Motor neuron (in vitro differentiated cells): ENCODE data around the gene VASH2. TPM values are rescaled to one million over a fixed set of nuclear protein-coding genes. Genes with fewer than 3 reads are reported as not detected.
"Not testable (repeated sequence)": the region's sequence is repeated elsewhere in the genome, so short reads cannot be mapped to it uniquely, and the experiment has no call there.

ENCODE experiments used
- ATAC-seq, 8 experiments: fragments of 200-7000 bp; cut with Tn5 transposase; replicated peaks in 6 of 8; 2 replicates each; pipeline ENCODE4 v1.8.0; 2021; ENCODE audit warnings: mild to moderate bottlenecking in 8 of 8, moderate library complexity in 8 of 8
- H3K27ac ChIP-seq, 2 donors: fragments of 250-450 bp; sonication (Bioruptor Pico); 2 replicates each; pipeline ENCODE4 v1.9.0; 2021; ENCODE audit warnings: antibody characterized with exemption in 2 of 2, mild to moderate bottlenecking in 2 of 2, moderate library complexity in 1 of 2
- H3K4me1 ChIP-seq, 2 donors: fragments of 250-450 bp; sonication (Bioruptor Pico); replicated peaks in 1 of 2; 2 replicates each; pipeline ENCODE4 v1.6.1; 2021; ENCODE audit warnings: antibody characterized with exemption in 2 of 2, mild to moderate bottlenecking in 2 of 2, moderate library complexity in 1 of 2
- H3K4me3 ChIP-seq, 5 donors: fragments of 250-450 bp; sonication (Bioruptor Pico); 2 replicates each; pipeline ENCODE4 v1.9.0; 2021; ENCODE audit warnings: antibody characterized with exemption in 5 of 5, mild to moderate bottlenecking in 5 of 5, moderate library complexity in 4 of 5
- WGBS, 10 experiments: fragments of 450-650 bp; shearing (Covaris generic); methylation state at CpG; one replicate each; pipeline ENCODE4 v1.0.0; 2022; 5-methylcytosine and 5-hydroxymethylcytosine counted together
- in situ Hi-C, 9 experiments: fragments of 400-800 bp; cut with MboI; loops; one replicate each; pipeline ENCODE4 v1.15.0; 2021; ENCODE audit warnings: low sequenced_read_pairs in 9 of 9, low pct_unique_long_range_greater_than_20kb in 2 of 9; ENCODE audit not compliant: unreplicated experiment in 9 of 9
- total RNA-seq, 8 experiments: library from RNA; unstranded; fragments of 300-600 nt; gene quantifications; 2 replicates each; pipeline versions ENCODE4 v1.2.3 to v1.2.4, GENCODE V29; 2022

VASH2 gene
- 10 to 100 TPM in 5 of 8 experiments, 1 to 10 TPM in 3; 1.2 to 44.7 (median 22.4) TPM for total RNA-seq

- in situ Hi-C loops = no loop called here
- Histone ChIP-seq H3K4me3 (peak within 1 kb of the TSS; percentile 61 to 76 (median 67)), H3K4me1 (peaks cover 13 to 22% of the 10 kb centered on the region in 2 donors), H3K27ac (peak within 1 kb of the TSS; percentile 65 to 84)
- ATAC-seq = peak; percentile 96 to 98 (median 97)
- WGBS, 10 experiments = 0 to 20% (median 3%) methylated on average over 2 to 21 of the region's 61 CpGs; no CpG with 5 or more reads in 4 of the 10 experiments
These were observed at the start of gene VASH2 for GRCh38 chr1:212950243-212951125. Gene VASH2, plus strand, starts transcription at chr1:212950541. Its CDS starts 1,002 bp downstream, at chr1:212951543.

- WGBS, 10 experiments = 20 to 100% (median 77%) methylated on average over 1 to 2 of the region's 2 CpGs
These were observed 49.1 kb upstream of the VASH2 start for GRCh38 chr1:212901290-212901689.

GRCh38 chr1:212902054-212902453 lies 48.3 kb upstream of the VASH2 start:
- H3K4me3 ChIP-seq = no peak overlapping the region
- H3K27ac ChIP-seq = no peak overlapping the region
- 69 to 96% (median 81%) methylated on average over 3 of the region's 3 CpGs for WGBS, 10 experiments
- in situ Hi-C loops = no loop called here
- ATAC-seq = no peak
- H3K4me1 ChIP-seq = peaks cover 0 to 6% of the 10 kb centered on the region in 2 donors

More at GRCh38 chr1:212901290-212901689, 49.1 kb upstream of the VASH2 start:
- in situ Hi-C loops = no loop called here
- H3K4me3 ChIP-seq = no peak overlapping the region
- peaks cover 0 to under 1% of the 10 kb centered on the region in 2 donors for H3K4me1 ChIP-seq
- ATAC-seq = no peak
- no peak overlapping the region for H3K27ac ChIP-seq

- in situ Hi-C loops = no loop called here
- ATAC-seq = no peak
- WGBS, 10 experiments = 67 to 100% (median 94%) methylated on average over 1 of the region's 1 CpG; no CpG with 5 or more reads in 1 of the 10 experiments
These were observed 46.7 kb upstream of the VASH2 start for GRCh38 chr1:212903664-212904063.

GRCh38 chr1:212908071-212908470 lies 42.3 kb upstream of the VASH2 start:
- H3K4me1 ChIP-seq, ATAC-seq, H3K27ac ChIP-seq, in situ Hi-C loops, H3K4me3 ChIP-seq: not testable (repeated sequence)
- WGBS, 10 experiments = 0 to 100% (median 85%) methylated on average over 1 to 10 of the region's 12 CpGs; no CpG with 5 or more reads in 2 of the 10 experiments

More at GRCh38 chr1:212903664-212904063, 46.7 kb upstream of the VASH2 start:
- H3K27ac ChIP-seq = no peak overlapping the region
- H3K4me3 ChIP-seq = no peak overlapping the region
- H3K4me1 ChIP-seq = peaks cover 0 to 6% of the 10 kb centered on the region in 2 donors

GRCh38 chr1:212908971-212909370 lies 41.4 kb upstream of the VASH2 start:
- Histone ChIP-seq H3K27ac (no peak overlapping the region), H3K4me3 (no peak overlapping the region), H3K4me1 (peaks cover 4 to 10% of the 10 kb centered on the region in 2 donors)
- in situ Hi-C loops = no loop called here
- WGBS, 10 experiments = 40 to 100% (median 91%) methylated on average over 1 to 3 of the region's 3 CpGs; no CpG with 5 or more reads in 2 of the 10 experiments
- ATAC-seq = no peak

GRCh38 chr1:212909652-212910063 lies 40.7 kb upstream of the VASH2 start:
- peak in 2 of 8 experiments; percentile 31 to 48 for ATAC-seq
- Histone ChIP-seq H3K4me3 (no peak overlapping the region), H3K4me1 (peaks cover 6 to 13% of the 10 kb centered on the region in 2 donors), H3K27ac (no peak overlapping the region)
- in situ Hi-C loops = no loop called here
- 50 to 100% (median 83%) methylated on average over 1 to 2 of the region's 3 CpGs; no CpG with 5 or more reads in 5 of the 10 experiments for WGBS, 10 experiments

- H3K4me3 ChIP-seq, H3K27ac ChIP-seq, ATAC-seq, in situ Hi-C loops: not testable (repeated sequence)
- H3K4me1 ChIP-seq = peaks cover 11 to 19% of the 10 kb centered on the region in 2 donors
- WGBS, 10 experiments = 64 to 100% (median 96%) methylated on average over 1 to 6 of the region's 10 CpGs; no CpG with 5 or more reads in 6 of the 10 experiments
These were observed 40.1 kb upstream of the VASH2 start for GRCh38 chr1:212910213-212910612.

GRCh38 chr1:212913638-212914037 lies 36.7 kb upstream of the VASH2 start:
- peaks cover 28% of the 10 kb centered on the region in 2 donors for H3K4me1 ChIP-seq
- H3K4me3 ChIP-seq, in situ Hi-C loops, H3K27ac ChIP-seq, ATAC-seq: not testable (repeated sequence)
- WGBS, 10 experiments = no CpG with 5 or more reads among the region's 3 CpGs

- H3K4me3 ChIP-seq, ATAC-seq, in situ Hi-C loops: not testable (repeated sequence)
- Histone ChIP-seq H3K4me1 (peaks cover 28% of the 10 kb centered on the region in 2 donors), H3K27ac (peak overlapping the region in 1 of 2 donors; percentile 26)
- WGBS, 10 experiments = no CpG with 5 or more reads among the region's 5 CpGs
These were observed 36.2 kb upstream of the VASH2 start for GRCh38 chr1:212914110-212914509.

GRCh38 chr1:212914789-212915188 lies 35.6 kb upstream of the VASH2 start:
- peaks cover 24 to 28% of the 10 kb centered on the region in 2 donors for H3K4me1 ChIP-seq
- 0 to 71% (median 20%) methylated on average over 1 to 3 of the region's 3 CpGs for WGBS, 10 experiments
- H3K4me3 ChIP-seq = no peak overlapping the region
- peak in 5 of 8 experiments; percentile 11 to 87 (median 80) for ATAC-seq
- in situ Hi-C loops = no loop called here
- H3K27ac ChIP-seq = peak overlapping the region; percentile 26 to 69

- Histone ChIP-seq H3K4me3 (no peak overlapping the region), H3K4me1 (peaks cover 24 to 28% of the 10 kb centered on the region in 2 donors), H3K27ac (peak overlapping the region; percentile 26 to 69)
- ATAC-seq = peak; percentile 33 to 67 (median 51)
- in situ Hi-C loops = no loop called here
- 17 to 75% (median 48%) methylated on average over 2 to 12 of the region's 13 CpGs; no CpG with 5 or more reads in 3 of the 10 experiments for WGBS, 10 experiments
These were observed 34.9 kb upstream of the VASH2 start for GRCh38 chr1:212915245-212916091.
